SK-N-SH (cell line): Measurements from ENCODE around the gene RNLS.

Experiments used
- CTCF ChIP-seq: fragments of 200-600 bp; sonication (generic); IDR thresholded peaks from 2 replicates; pipeline ENCODE4 v1.6.1; 2017; ENCODE audit warnings: antibody characterized with exemption, mild to moderate bottlenecking, moderate library complexity
- ELF1 ChIP-seq: IDR thresholded peaks from 2 replicates; pipeline ENCODE4 v1.4.0; 2012
- MEF2A ChIP-seq: IDR thresholded peaks from 2 replicates; pipeline ENCODE4 v1.4.0; 2012; ENCODE audit warnings: low read depth, borderline replicate concordance
- POLR2AphosphoS5 ChIP-seq: IDR thresholded peaks from 2 replicates; pipeline ENCODE4 v1.6.1; 2012; ENCODE audit warnings: low read depth, low read length
- REST ChIP-seq: IDR thresholded peaks from 2 replicates; pipeline ENCODE4 v1.6.1; 2012; ENCODE audit warnings: mild to moderate bottlenecking, low read depth, low read length, moderate library complexity
- USF2 ChIP-seq: fragments of 150-350 bp; IDR thresholded peaks from 2 replicates; pipeline ENCODE4 v1.6.1; 2017; ENCODE audit warnings: antibody characterized with exemption, low read length, low read depth, borderline replicate concordance

GRCh38 chr10:88322324-88323063, 260.6 kb downstream of the RNLS start:
- TF ChIP-seq REST (no peak), CTCF (no peak), MEF2A (no peak), USF2 (no peak), POLR2AphosphoS5 (no peak), ELF1 (no peak)
